Astrocyte (in vitro differentiated cells and primary cell): ENCODE results near the gene INPP5A.

Experiments used
- EZH2 ChIP-seq: IDR thresholded peaks from 2 replicates; pipeline ENCODE4 v1.6.1; 2012; ENCODE audit warnings: mild to moderate bottlenecking, low read length, inconsistent platforms; ENCODE audit not compliant: insufficient read depth
- TF ChIP-seq, protein P1 (sequence below): IDR thresholded peaks from 2 replicates; pipeline ENCODE4 v1.5.1; 2011; ENCODE audit warnings: low read depth, mild to moderate bottlenecking, inconsistent platforms, low read length, moderate library complexity; ENCODE audit not compliant: insufficient read depth

- TF ChIP-seq, protein P1, sequence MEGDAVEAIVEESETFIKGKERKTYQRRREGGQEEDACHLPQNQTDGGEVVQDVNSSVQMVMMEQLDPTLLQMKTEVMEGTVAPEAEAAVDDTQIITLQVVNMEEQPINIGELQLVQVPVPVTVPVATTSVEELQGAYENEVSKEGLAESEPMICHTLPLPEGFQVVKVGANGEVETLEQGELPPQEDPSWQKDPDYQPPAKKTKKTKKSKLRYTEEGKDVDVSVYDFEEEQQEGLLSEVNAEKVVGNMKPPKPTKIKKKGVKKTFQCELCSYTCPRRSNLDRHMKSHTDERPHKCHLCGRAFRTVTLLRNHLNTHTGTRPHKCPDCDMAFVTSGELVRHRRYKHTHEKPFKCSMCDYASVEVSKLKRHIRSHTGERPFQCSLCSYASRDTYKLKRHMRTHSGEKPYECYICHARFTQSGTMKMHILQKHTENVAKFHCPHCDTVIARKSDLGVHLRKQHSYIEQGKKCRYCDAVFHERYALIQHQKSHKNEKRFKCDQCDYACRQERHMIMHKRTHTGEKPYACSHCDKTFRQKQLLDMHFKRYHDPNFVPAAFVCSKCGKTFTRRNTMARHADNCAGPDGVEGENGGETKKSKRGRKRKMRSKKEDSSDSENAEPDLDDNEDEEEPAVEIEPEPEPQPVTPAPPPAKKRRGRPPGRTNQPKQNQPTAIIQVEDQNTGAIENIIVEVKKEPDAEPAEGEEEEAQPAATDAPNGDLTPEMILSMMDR: no peak
- no peak for TF ChIP-seq EZH2
These were observed 185.9 kb downstream of the INPP5A start for GRCh38 chr10:132723330-132723970.
